ENCODE data around the gene ERGIC3.

The ERGIC3 gene

GRCh38 chr20:35604449-35604747 is 62.5 kb downstream of the ERGIC3 start:
- peak; percentile 59 for TF ChIP-seq CTCF (IDR thresholded peaks at IDR 0.05; ENCODE audit: insufficient read depth, low read length, poor library complexity, severe bottlenecking)

GRCh38 chr20:35606127-35606526 is 64.2 kb downstream of the ERGIC3 start:
- no peak for TF ChIP-seq CTCF (IDR thresholded peaks at IDR 0.05; ENCODE audit: insufficient read depth, low read length, poor library complexity, severe bottlenecking)
- Histone ChIP-seq H3K36me3 (ENCODE audit: control insufficient read depth, insufficient read depth, low read length) (no peaks in the 10 kb centered on the region), H3K4me3 (replicated peaks; ENCODE audit: low read depth, low read length) (no peak overlapping the region), H3K27me3 (replicated peaks; ENCODE audit: control insufficient read depth, insufficient read depth, low read length) (no peaks in the 10 kb centered on the region)
- DNase-seq (ENCODE audit: extremely low read depth, insufficient read length), result no peak

More at GRCh38 chr20:35604449-35604747, 62.5 kb downstream of the ERGIC3 start:
- H3K4me3 ChIP-seq (replicated peaks; ENCODE audit: low read depth, low read length), result no peak overlapping the region
- DNase-seq (ENCODE audit: extremely low read depth, insufficient read length), result no peak
- H3K36me3 ChIP-seq (ENCODE audit: control insufficient read depth, insufficient read depth, low read length), result no peaks in the 10 kb centered on the region
- H3K27me3 ChIP-seq (replicated peaks; ENCODE audit: control insufficient read depth, insufficient read depth, low read length), result peaks cover 1% of the 10 kb centered on the region

All from GM06990 (cell line).